ENCODE results near the gene SHOX.

DNA sequence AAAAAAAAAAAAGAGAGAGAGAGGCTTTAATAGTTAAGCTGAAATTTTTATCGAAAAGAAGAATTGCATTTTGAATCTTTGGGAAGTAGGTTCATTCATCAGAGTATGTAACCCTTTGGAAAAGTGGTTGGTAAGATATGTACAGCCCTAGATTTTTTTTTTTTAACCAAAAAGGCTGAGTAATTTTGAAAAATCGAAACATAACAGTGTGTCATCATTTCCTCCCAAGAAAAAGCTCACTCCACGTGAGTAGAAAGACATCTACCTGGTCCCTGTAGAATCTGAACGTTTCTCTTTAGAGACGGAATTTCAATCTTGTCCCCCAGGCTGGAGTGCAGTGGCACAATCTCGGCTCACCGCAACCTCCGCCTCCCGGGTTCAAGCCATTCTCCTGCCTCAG, 16.2 kb downstream of the SHOX start:
- TF ChIP-seq, protein P1, sequence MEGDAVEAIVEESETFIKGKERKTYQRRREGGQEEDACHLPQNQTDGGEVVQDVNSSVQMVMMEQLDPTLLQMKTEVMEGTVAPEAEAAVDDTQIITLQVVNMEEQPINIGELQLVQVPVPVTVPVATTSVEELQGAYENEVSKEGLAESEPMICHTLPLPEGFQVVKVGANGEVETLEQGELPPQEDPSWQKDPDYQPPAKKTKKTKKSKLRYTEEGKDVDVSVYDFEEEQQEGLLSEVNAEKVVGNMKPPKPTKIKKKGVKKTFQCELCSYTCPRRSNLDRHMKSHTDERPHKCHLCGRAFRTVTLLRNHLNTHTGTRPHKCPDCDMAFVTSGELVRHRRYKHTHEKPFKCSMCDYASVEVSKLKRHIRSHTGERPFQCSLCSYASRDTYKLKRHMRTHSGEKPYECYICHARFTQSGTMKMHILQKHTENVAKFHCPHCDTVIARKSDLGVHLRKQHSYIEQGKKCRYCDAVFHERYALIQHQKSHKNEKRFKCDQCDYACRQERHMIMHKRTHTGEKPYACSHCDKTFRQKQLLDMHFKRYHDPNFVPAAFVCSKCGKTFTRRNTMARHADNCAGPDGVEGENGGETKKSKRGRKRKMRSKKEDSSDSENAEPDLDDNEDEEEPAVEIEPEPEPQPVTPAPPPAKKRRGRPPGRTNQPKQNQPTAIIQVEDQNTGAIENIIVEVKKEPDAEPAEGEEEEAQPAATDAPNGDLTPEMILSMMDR (conservative IDR thresholded peaks at IDR 0.05 in 1 of 2, IDR thresholded peaks at IDR 0.05 in 1 of 2; ENCODE audit: extremely low read depth in 1 of 2, insufficient read depth in 1 of 2, low read depth in 1 of 2, low read length in 2 of 2) = no peak
- no peak for TF ChIP-seq EZH2 (IDR thresholded peaks at IDR 0.05; ENCODE audit: borderline replicate concordance, low read length)
